GM19023 (cell line): ENCODE results near the gene BCL7B.
A peak's percentile ranks its signal among the peaks of the same experiment; 100 is the strongest.
"Not testable (repeated sequence)": the region's sequence is repeated elsewhere in the genome, so short reads cannot be mapped to it uniquely, and the experiment has no call there.

Experiments
- ATAC-seq: cut with Tn5 transposase; IDR thresholded peaks from one replicate; pipeline ENCODE4 v1.9.1; 2021; ENCODE audit warnings: mild to moderate bottlenecking, moderate library complexity; ENCODE audit not compliant: unreplicated experiment

The BCL7B gene

GRCh38 chr7:73573276-73573675 lies 15.8 kb upstream of the BCL7B start:
- ATAC-seq: no peak

GRCh38 chr7:73572767-73573186 lies 15.3 kb upstream of the BCL7B start:
- ATAC-seq: no peak

- ATAC-seq: no peak
These were observed 13.5 kb upstream of the BCL7B start for GRCh38 chr7:73570977-73571376.

- ATAC-seq: no peak
These were observed 13.0 kb upstream of the BCL7B start for GRCh38 chr7:73570521-73570920.

GRCh38 chr7:73569042-73569608 lies 11.6 kb upstream of the BCL7B start:
- ATAC-seq: no peak

- ATAC-seq: no peak
These were observed 10.6 kb upstream of the BCL7B start for GRCh38 chr7:73567846-73568685.

- ATAC-seq: no peak
These were observed 9.7 kb upstream of the BCL7B start for GRCh38 chr7:73567140-73567539.

GRCh38 chr7:73566431-73566830 lies 8.9 kb upstream of the BCL7B start:
- ATAC-seq: not testable (repeated sequence)

- ATAC-seq: no peak
These were observed 8.3 kb upstream of the BCL7B start for GRCh38 chr7:73565675-73566340.

GRCh38 chr7:73560109-73560835 lies 2.8 kb upstream of the BCL7B start:
- ATAC-seq: no peak

- ATAC-seq: peak; percentile 91
These were observed 438 bp downstream of the BCL7B start for GRCh38 chr7:73557108-73557396.

- no peak for ATAC-seq
These were observed 1.0 kb downstream of the BCL7B start for GRCh38 chr7:73556208-73557107.

- no peak for ATAC-seq
These were observed 2.0 kb downstream of the BCL7B start for GRCh38 chr7:73555411-73555982.

GRCh38 chr7:73550093-73550492 lies 7.4 kb downstream of the BCL7B start:
- not testable (repeated sequence) for ATAC-seq

- ATAC-seq: no peak
These were observed 8.3 kb downstream of the BCL7B start for GRCh38 chr7:73549176-73549575.

GRCh38 chr7:73547841-73548240 lies 9.6 kb downstream of the BCL7B start:
- ATAC-seq: no peak

GRCh38 chr7:73544678-73545077 lies 12.8 kb downstream of the BCL7B start:
- ATAC-seq: no peak

- ATAC-seq: no peak
These were observed 15.8 kb downstream of the BCL7B start for GRCh38 chr7:73541722-73542121.

GRCh38 chr7:73539709-73540108 lies 17.8 kb downstream of the BCL7B start:
- no peak for ATAC-seq

- not testable (repeated sequence) for ATAC-seq
These were observed 19.0 kb downstream of the BCL7B start for GRCh38 chr7:73538510-73538909.
